Measurements from ENCODE around the gene PHLDA3. TPM values are rescaled to one million over a fixed set of nuclear protein-coding genes. Genes with fewer than 3 reads are reported as not detected.
A peak's percentile ranks its signal among the peaks of the same experiment; 100 is the strongest.

Gene PHLDA3
- total RNA-seq, 4 donors from 2014 or later: 243 to 301 (median 271) TPM

DNA sequence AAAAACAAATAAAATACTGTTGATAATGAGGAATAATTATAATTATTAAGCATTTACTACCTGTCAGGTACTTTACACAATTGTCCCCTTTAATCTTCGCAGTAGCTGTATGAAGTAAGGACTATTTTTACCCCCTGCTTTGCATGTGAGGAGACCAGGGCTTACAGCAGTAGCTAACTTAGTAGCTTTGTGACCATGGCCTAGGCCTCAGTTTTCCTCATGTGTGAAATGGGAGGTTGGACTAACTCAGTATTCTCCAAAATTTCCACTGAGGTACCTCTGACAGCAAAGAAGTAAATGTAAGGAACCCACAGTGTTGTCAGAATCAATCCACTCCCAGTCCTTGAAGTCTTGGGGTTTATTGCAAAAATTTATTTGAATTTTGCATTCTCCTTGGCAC lies 41.7 kb upstream of the PHLDA3 start:
- H3K27me3 ChIP-seq: no peaks in the 10 kb centered on the region
- no peaks in the 10 kb centered on the region for H3K36me3 ChIP-seq
- no peaks in the 10 kb centered on the region for H3K9me3 ChIP-seq
- WGBS, 2 donors: 97 to 98% methylated on average over 1 of the region's 1 CpG
- H3K27ac ChIP-seq: peak overlapping the region in 2 of 4 donors; percentile 87 to 88
- TF ChIP-seq POLR2A (IDR thresholded peaks at IDR 0.05) (no peak), EP300 (IDR thresholded peaks at IDR 0.05) (no peak)
- TF ChIP-seq, protein P1, sequence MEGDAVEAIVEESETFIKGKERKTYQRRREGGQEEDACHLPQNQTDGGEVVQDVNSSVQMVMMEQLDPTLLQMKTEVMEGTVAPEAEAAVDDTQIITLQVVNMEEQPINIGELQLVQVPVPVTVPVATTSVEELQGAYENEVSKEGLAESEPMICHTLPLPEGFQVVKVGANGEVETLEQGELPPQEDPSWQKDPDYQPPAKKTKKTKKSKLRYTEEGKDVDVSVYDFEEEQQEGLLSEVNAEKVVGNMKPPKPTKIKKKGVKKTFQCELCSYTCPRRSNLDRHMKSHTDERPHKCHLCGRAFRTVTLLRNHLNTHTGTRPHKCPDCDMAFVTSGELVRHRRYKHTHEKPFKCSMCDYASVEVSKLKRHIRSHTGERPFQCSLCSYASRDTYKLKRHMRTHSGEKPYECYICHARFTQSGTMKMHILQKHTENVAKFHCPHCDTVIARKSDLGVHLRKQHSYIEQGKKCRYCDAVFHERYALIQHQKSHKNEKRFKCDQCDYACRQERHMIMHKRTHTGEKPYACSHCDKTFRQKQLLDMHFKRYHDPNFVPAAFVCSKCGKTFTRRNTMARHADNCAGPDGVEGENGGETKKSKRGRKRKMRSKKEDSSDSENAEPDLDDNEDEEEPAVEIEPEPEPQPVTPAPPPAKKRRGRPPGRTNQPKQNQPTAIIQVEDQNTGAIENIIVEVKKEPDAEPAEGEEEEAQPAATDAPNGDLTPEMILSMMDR (IDR thresholded peaks at IDR 0.05): no peak
- no peak for DNase-seq (ENCODE audit: low spot score in 2 of 2)
- peaks cover 0 to 50% (median 32%) of the 10 kb centered on the region in 4 donors for H3K4me1 ChIP-seq
- H3K4me3 ChIP-seq: no peak overlapping the region

DNA sequence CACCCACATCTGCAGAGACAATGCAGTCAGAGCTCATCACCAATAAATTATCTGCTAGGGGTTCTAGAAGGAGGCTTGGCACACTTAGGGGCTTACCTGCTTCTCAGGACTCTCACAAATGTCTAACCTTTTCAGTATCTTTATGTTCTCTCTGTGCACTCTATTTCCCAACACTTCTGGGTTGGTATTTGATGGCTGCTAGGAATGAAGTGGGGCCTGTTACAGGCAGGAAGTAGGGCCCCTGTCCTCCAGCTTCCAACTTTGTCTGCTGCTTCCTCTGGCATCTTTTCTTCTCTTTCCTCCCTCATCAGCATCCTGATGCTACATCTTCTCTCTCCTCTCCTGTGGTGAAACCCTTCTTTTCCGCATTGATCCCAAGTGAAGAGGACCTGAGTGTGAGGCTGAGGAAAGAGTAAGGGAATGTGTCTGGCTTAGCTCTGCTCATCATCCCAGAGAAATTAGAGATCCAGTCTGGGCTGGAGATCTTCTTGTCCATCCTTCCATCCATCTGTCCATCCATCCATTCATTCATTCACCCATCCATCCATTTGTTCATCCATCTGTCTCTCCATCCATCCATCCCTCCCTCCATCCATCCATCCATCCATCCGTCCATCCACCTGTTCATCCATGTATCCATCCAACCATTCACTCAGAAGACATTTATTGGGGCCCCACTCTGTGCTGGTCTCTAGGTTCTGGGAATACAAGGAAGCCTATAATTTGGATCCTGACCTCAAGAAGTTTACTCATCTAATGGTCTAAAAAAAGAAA lies 40.8 kb upstream of the PHLDA3 start:
- WGBS, 2 donors: 96 to 97% methylated on average over 2 of the region's 2 CpGs
- H3K27ac ChIP-seq: peak overlapping the region in 1 of 4 donors; percentile 37
- TF ChIP-seq, protein P1 (IDR thresholded peaks at IDR 0.05): peak in 1 of 5 experiments; percentile 5
- TF ChIP-seq POLR2A (IDR thresholded peaks at IDR 0.05) (no peak), EP300 (IDR thresholded peaks at IDR 0.05) (no peak)
- no peak for DNase-seq (ENCODE audit: low spot score in 2 of 2)
- no peaks in the 10 kb centered on the region for H3K27me3 ChIP-seq
- no peak overlapping the region for H3K4me3 ChIP-seq
- H3K4me1 ChIP-seq: peaks cover 0 to 59% (median 36%) of the 10 kb centered on the region in 4 donors
- H3K36me3 ChIP-seq: no peaks in the 10 kb centered on the region
- H3K9me3 ChIP-seq: no peaks in the 10 kb centered on the region

- peak overlapping the region in 1 of 4 donors; percentile 97 for H3K27ac ChIP-seq
- H3K9me3 ChIP-seq: no peaks in the 10 kb centered on the region
- no peaks in the 10 kb centered on the region for H3K36me3 ChIP-seq
- 85 to 90% methylated on average over 2 of the region's 2 CpGs for WGBS, 2 donors
- no peaks in the 10 kb centered on the region for H3K27me3 ChIP-seq
- TF ChIP-seq, protein P1 (IDR thresholded peaks at IDR 0.05): no peak
- TF ChIP-seq POLR2A (IDR thresholded peaks at IDR 0.05) (no peak), EP300 (IDR thresholded peaks at IDR 0.05) (no peak)
- peaks cover 0 to 69% (median 41%) of the 10 kb centered on the region in 4 donors for H3K4me1 ChIP-seq
- no peak overlapping the region for H3K4me3 ChIP-seq
- no peak for DNase-seq (ENCODE audit: low spot score in 2 of 2)
These were observed 39.8 kb upstream of the PHLDA3 start for GRCh38 chr1:201508809-201509208.

GRCh38 chr1:201507360-201507675 lies 38.3 kb upstream of the PHLDA3 start:
- WGBS, 2 donors: 29 to 43% methylated on average over 9 to 10 of the region's 11 CpGs
- Histone ChIP-seq H3K4me3 (peak overlapping the region; percentile 58 to 87 (median 64)), H3K4me1 (peaks cover 0 to 69% (median 40%) of the 10 kb centered on the region in 4 donors), H3K36me3 (no peaks in the 10 kb centered on the region), H3K27me3 (no peaks in the 10 kb centered on the region), H3K9me3 (no peaks in the 10 kb centered on the region), H3K27ac (peak overlapping the region; percentile 88 to 98 (median 92))
- no peak for DNase-seq (ENCODE audit: low spot score in 2 of 2)
- no peak for TF ChIP-seq EP300 (IDR thresholded peaks at IDR 0.05)
- TF ChIP-seq, protein P1 (IDR thresholded peaks at IDR 0.05): no peak
- TF ChIP-seq POLR2A (IDR thresholded peaks at IDR 0.05): no peak

DNA sequence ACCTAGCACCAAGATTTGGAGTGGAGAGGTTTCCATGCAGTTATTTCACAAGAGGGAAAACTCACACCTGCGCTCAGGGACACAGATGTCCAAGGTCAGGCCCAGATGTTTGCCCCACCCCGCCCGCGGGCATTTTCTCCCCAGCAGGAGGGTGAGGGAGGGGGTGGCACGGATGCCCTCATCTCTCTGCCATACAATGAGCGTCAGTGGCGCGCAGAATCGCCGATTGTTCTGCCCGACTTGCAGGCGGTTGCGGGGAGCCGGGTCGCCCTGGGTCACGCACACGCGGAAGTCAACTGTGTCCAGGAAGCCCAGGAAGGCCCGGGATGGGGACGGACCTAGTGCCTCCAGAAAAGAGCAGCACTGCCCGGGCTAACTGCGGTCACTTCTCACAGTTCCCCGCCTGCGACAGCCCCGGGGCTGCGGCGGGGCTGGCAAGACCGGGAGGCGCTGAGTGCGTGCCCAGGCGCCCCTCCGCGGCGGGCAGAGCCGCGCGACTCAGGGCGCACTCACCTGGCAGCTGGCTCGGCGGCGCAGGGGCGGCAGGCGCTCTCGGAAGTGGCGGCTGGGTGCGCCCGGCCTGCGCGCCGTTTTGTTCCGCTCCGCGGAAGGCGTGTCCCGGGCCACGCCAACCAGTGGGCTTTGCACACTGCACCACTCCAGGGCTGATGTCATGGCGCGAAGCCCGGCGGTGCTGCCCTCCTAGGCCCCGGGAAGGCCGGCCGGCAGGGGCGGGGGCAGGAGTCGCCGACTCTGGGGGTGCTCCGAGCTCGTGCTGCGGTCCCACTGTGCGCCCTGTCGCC lies 37.8 kb upstream of the PHLDA3 start, which contains the start of gene CSRP1:
CSRP1 (minus strand) TSS at position 567 of the 803 bp plus-strand sequence. CDS start 10,820 bp downstream, outside the sequence.
- Histone ChIP-seq H3K27me3 (no peaks in the 10 kb centered on the region), H3K36me3 (no peaks in the 10 kb centered on the region), H3K4me1 (peaks cover 0 to 69% (median 40%) of the 10 kb centered on the region in 4 donors), H3K27ac (peak within 1 kb of the TSS; percentile 88 to 98 (median 92)), H3K4me3 (peak within 1 kb of the TSS; percentile 58 to 87 (median 64)), H3K9me3 (no peaks in the 10 kb centered on the region)
- TF ChIP-seq, protein P1 (IDR thresholded peaks at IDR 0.05): peak in 2 of 5 experiments; percentile 50
- TF ChIP-seq EP300 (IDR thresholded peaks at IDR 0.05): peak in 1 of 2 donors; percentile 94
- peak; percentile 88 to 90 for TF ChIP-seq POLR2A (IDR thresholded peaks at IDR 0.05)
- peak; percentile 70 to 75 for DNase-seq (ENCODE audit: low spot score in 2 of 2)
- 2 to 3% methylated on average over 22 of the region's 71 CpGs for WGBS, 2 donors

Measured in tibial nerve (tissue), 4 donors.